HepG2 (cell line): ENCODE data around the gene CRKL.

Source experiments
- CTCF ChIP-seq: sonication (generic); formaldehyde crosslinking; IDR thresholded peaks from 2 replicates; pipeline ENCODE4 v1.5.0; 2020; ENCODE audit warnings: mild to moderate bottlenecking, missing genetic modification reagents, moderate library complexity
- FOSL1 ChIP-seq: sonication (generic); formaldehyde crosslinking; IDR thresholded peaks from 2 replicates; pipeline ENCODE4 v1.9.0; 2021; ENCODE audit warnings: missing genetic modification reagents, borderline replicate concordance
- GFI1 ChIP-seq: sonication (generic); formaldehyde crosslinking; IDR thresholded peaks from 2 replicates; pipeline ENCODE4 v1.5.0; 2020; ENCODE audit warnings: missing genetic modification reagents, mild to moderate bottlenecking, borderline replicate concordance
- KLF15 ChIP-seq: sonication (generic); formaldehyde crosslinking; IDR thresholded peaks from 2 replicates; pipeline ENCODE4 v1.8.1; 2023; ENCODE audit warnings: borderline replicate concordance, mild to moderate bottlenecking, inconsistent platforms, missing genetic modification reagents, mixed read lengths
- MBNL3 ChIP-seq: fragments of 250-450 bp; sonication (Bioruptor Pico); conservative IDR thresholded peaks from 2 replicates; pipeline ENCODE4 v1.8.0; 2022; ENCODE audit warnings: mild to moderate bottlenecking, inconsistent platforms
- MIXL1 ChIP-seq: IDR thresholded peaks from 2 replicates; pipeline ENCODE4 v1.6.1; 2016
- POLR2G ChIP-seq: fragments of 200-400 bp; formaldehyde crosslinking; IDR thresholded peaks from 2 replicates; pipeline ENCODE4 v1.6.1; 2018; ENCODE audit warnings: mild to moderate bottlenecking, low read depth, low read length, moderate library complexity
- RBAK ChIP-seq: sonication (generic); formaldehyde crosslinking; IDR thresholded peaks from 2 replicates; pipeline ENCODE4 v1.5.1; 2020; ENCODE audit warnings: mild to moderate bottlenecking, missing genetic modification reagents
- ZBTB1 ChIP-seq: sonication (generic); formaldehyde crosslinking; IDR thresholded peaks from 2 replicates; pipeline ENCODE4 v1.4.0; 2020; ENCODE audit warnings: missing genetic modification reagents, borderline replicate concordance
- ZBTB21 ChIP-seq: sonication (generic); formaldehyde crosslinking; IDR thresholded peaks from 2 replicates; pipeline ENCODE4 v1.4.0; 2020; ENCODE audit warnings: missing genetic modification reagents

- TF ChIP-seq RBAK (no peak), ZBTB21 (no peak), MIXL1 (no peak), FOSL1 (CRISPR knock-in tag) (no peak), KLF15 (CRISPR knock-in tag) (no peak), CTCF (no peak), GFI1 (CRISPR knock-in tag) (no peak), ZBTB1 (CRISPR knock-in tag) (no peak), POLR2G (no peak), MBNL3 (CRISPR knock-in tag) (no peak)
Observed at GRCh38 chr22:20992456-20993303, 75.5 kb downstream of the CRKL start.
